ENCODE measurements around the gene GPR35. TPM values are rescaled to one million over a fixed set of nuclear protein-coding genes. Genes with fewer than 3 reads are reported as not detected.
"Not testable (repeated sequence)": the region's sequence is repeated elsewhere in the genome, so short reads cannot be mapped to it uniquely, and the experiment has no call there.

The GPR35 gene
- polyA plus RNA-seq, 1 donor, result 2.9 TPM

- DNase-seq, result no peak
These were observed 30.9 kb downstream of the GPR35 start for GRCh38 chr2:240655931-240656886.

GRCh38 chr2:240659883-240660282, 34.6 kb downstream of the GPR35 start:
- not testable (repeated sequence) for DNase-seq

- DNase-seq, result no peak
These were observed 37.4 kb downstream of the GPR35 start for GRCh38 chr2:240662681-240663080.

GRCh38 chr2:240663546-240664190, 38.4 kb downstream of the GPR35 start:
- no peak for DNase-seq

- DNase-seq, result no peak
These were observed 39.3 kb downstream of the GPR35 start for GRCh38 chr2:240664622-240665021.

GRCh38 chr2:240670402-240670801, 45.1 kb downstream of the GPR35 start:
- DNase-seq, result no peak

GRCh38 chr2:240670950-240671349, 45.7 kb downstream of the GPR35 start:
- DNase-seq, result no peak

GRCh38 chr2:240672076-240672700, 46.9 kb downstream of the GPR35 start:
- no peak for DNase-seq

- no peak for DNase-seq
These were observed 47.5 kb downstream of the GPR35 start for GRCh38 chr2:240672701-240673190.

- DNase-seq, result not testable (repeated sequence)
These were observed 49.3 kb downstream of the GPR35 start for GRCh38 chr2:240674461-240675184.

GRCh38 chr2:240675345-240675744, 50.1 kb downstream of the GPR35 start:
- DNase-seq, result not testable (repeated sequence)

GRCh38 chr2:240678043-240678442, 52.8 kb downstream of the GPR35 start:
- not testable (repeated sequence) for DNase-seq

- not testable (repeated sequence) for DNase-seq
These were observed 53.6 kb downstream of the GPR35 start for GRCh38 chr2:240678909-240679308.

GRCh38 chr2:240680185-240680584, 54.9 kb downstream of the GPR35 start:
- not testable (repeated sequence) for DNase-seq

Other genes with a start within 250 kb of the GPR35 start
- gene GPC1, start 189.8 kb upstream of the GPR35 start, polyA plus RNA-seq (ENCODE audit: insufficient read length), result 28.1 TPM
- gene ANKMY1, start 67.5 kb upstream of the GPR35 start, polyA plus RNA-seq (ENCODE audit: insufficient read length), result 13.5 TPM
- gene DUSP28, start 65.1 kb upstream of the GPR35 start, polyA plus RNA-seq (ENCODE audit: insufficient read length), result 8.3 TPM
- gene RNPEPL1, start 57.0 kb upstream of the GPR35 start, polyA plus RNA-seq (ENCODE audit: insufficient read length), result 22.3 TPM
- 24.9 TPM for gene CAPN10, start 38.7 kb upstream of the GPR35 start, polyA plus RNA-seq (ENCODE audit: insufficient read length)
- gene AQP12B, start 57.4 kb downstream of the GPR35 start, polyA plus RNA-seq (ENCODE audit: insufficient read length), result 0.35 TPM
- not detected for gene AQP12A, start 66.4 kb downstream of the GPR35 start, polyA plus RNA-seq (ENCODE audit: insufficient read length)
- 11.1 TPM for gene KIF1A, start 194.7 kb downstream of the GPR35 start, polyA plus RNA-seq (ENCODE audit: insufficient read length)
- gene AGXT, start 243.3 kb downstream of the GPR35 start, polyA plus RNA-seq (ENCODE audit: insufficient read length), result 0.12 TPM

All from left kidney (tissue), 2 donors.